C4-2B (cell line): ENCODE data around the gene TCERG1L.

Experiments
- CTCF ChIP-seq: fragments of 450-650 bp; conservative IDR thresholded peaks from 2 replicates; pipeline ENCODE4 v1.5.1; 2017; ENCODE audit warnings: mild to moderate bottlenecking
- ZFX ChIP-seq: fragments of 450-650 bp; IDR thresholded peaks from 2 replicates; pipeline ENCODE4 v1.6.1; 2017

- TF ChIP-seq CTCF (no peak), ZFX (no peak)
Observed at GRCh38 chr10:131350245-131350644, 38.7 kb upstream of the TCERG1L start.
